ENCODE results near the gene TMEM191C.
"Not testable (repeated sequence)": the region's sequence is repeated elsewhere in the genome, so short reads cannot be mapped to it uniquely, and the experiment has no call there.

GRCh38 chr22:21490556-21490955, 23.4 kb downstream of the TMEM191C start:
- TF ChIP-seq EZH2 (IDR thresholded peaks at IDR 0.05; ENCODE audit: low read depth); CTCF (conservative IDR thresholded peaks at IDR 0.05): not testable (repeated sequence)

Data from PC-9 (cell line).